HepG2 (cell line): Measurements from ENCODE around the gene BRSK2.

Source experiments
- CC2D1A ChIP-seq: sonication (generic); formaldehyde crosslinking; IDR thresholded peaks from 2 replicates; pipeline ENCODE4 v1.8.1; 2023; ENCODE audit warnings: mild to moderate bottlenecking, missing genetic modification reagents
- HNF1A ChIP-seq, 2 experiments: sonication (generic) in 1 of 2; formaldehyde crosslinking in 1 of 2; IDR thresholded peaks; 2 replicates each; pipeline versions ENCODE4 v1.4.0 to v1.6.1; 2016 to 2020; ENCODE audit warnings: borderline replicate concordance in 1 of 2, low read depth in 1 of 2, mild to moderate bottlenecking in 1 of 2, missing genetic modification reagents in 1 of 2

GRCh38 chr11:1493650-1494244 lies 104.0 kb downstream of the BRSK2 start:
- no peak for TF ChIP-seq HNF1A (IDR thresholded peaks at IDR 0.05; ENCODE audit: low read depth)
- TF ChIP-seq HNF1A (CRISPR knock-in tag; IDR thresholded peaks at IDR 0.05; ENCODE audit: borderline replicate concordance): no peak
- TF ChIP-seq CC2D1A (CRISPR knock-in tag): no peak
